ENCODE data around the gene CIAO2B.

CIAO2B gene

GRCh38 chr16:66885491-66885890, 48.7 kb downstream of the CIAO2B start:
- FAIRE-seq: no peak

- FAIRE-seq: no peak
Measured at GRCh38 chr16:66882702-66883101, 51.5 kb downstream of the CIAO2B start.
